Ecto neural progenitor cell (in vitro differentiated cells): Measurements from ENCODE around the gene ROMO1.
"Not testable (repeated sequence)": the region's sequence is repeated elsewhere in the genome, so short reads cannot be mapped to it uniquely, and the experiment has no call there.

Experiments
- DNase-seq: peaks from one replicate; pipeline ENCODE4 v3.0.0-alpha.2; 2018; ENCODE audit warnings: low spot score

ROMO1 gene

DNA sequence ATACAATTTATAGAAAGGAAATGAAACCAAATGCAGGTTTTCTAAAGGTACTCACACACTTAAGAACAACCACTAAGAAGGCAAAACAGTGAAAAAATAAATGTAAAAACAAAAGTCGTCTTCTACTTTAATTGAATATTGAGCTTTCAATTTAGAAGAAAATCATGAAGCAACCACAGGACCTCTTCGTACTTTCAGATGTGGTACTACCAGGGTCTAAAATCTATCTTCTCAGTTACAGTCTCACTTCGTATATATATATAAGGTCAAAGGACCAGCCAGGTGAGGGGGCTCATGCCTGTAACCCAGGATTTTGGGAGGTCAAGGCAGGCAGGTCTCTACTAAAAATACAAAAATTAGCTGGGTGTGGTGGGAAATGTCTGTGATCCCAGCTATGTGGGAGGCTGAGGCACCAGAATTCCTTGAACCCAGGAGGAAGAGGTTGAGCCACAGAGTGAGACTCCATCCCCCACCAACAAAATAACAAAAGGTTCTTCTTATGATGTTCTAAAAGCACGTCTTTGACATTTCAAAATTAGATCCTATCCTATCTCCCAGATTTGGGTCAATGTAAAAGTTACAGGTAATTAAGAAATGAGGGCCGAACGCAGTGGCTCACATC, 12.5 kb downstream of the ROMO1 start:
- DNase-seq = no peak

- DNase-seq = not testable (repeated sequence)
These were observed 13.9 kb downstream of the ROMO1 start for GRCh38 chr20:35713120-35713519.

- no peak for DNase-seq
These were observed 14.9 kb downstream of the ROMO1 start for GRCh38 chr20:35714127-35714526.

DNA sequence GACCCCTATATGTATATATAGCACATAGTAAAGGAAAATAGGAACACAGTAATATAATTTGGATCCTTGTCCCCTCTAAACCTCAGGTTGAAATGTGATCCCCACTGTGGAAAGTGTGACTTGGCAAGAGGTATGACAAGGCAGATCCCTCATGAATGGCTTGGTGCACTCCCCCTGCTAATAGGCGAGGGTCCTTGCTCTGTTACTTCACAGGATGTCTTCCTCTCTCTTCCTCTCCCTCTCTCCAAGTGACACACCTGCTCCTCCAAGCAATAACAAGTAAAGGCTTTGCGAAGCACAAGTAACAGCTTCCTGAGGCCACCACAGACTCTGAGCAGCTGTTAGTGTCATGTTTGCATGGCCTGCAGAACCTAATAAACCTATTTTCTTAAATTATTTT, 16.4 kb downstream of the ROMO1 start:
- no peak for DNase-seq

GRCh38 chr20:35716330-35716729, 17.1 kb downstream of the ROMO1 start:
- DNase-seq = no peak

- not testable (repeated sequence) for DNase-seq
These were observed 19.1 kb downstream of the ROMO1 start for GRCh38 chr20:35718321-35718720.

- no peak for DNase-seq
These were observed 19.9 kb downstream of the ROMO1 start for GRCh38 chr20:35718972-35719635.

DNA sequence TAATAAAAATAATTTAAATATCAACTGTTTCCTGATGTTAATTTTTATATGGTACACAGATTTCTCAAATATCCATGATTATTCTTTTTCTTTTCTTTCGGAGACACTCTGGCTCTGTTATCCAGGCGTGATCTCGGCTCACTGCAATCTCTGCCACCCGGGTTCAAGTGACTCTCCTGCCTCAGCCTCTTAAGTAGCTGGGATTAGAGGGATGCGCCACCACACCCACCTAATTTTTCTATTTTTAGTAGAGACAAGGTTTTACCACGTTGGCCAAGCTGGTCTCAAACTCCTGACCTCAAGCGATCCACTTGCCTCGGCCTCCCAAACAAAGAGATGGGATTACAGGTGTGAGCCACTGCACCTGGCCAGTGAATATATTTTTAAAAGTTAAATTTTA, 20.5 kb downstream of the ROMO1 start:
- DNase-seq = no peak

DNA sequence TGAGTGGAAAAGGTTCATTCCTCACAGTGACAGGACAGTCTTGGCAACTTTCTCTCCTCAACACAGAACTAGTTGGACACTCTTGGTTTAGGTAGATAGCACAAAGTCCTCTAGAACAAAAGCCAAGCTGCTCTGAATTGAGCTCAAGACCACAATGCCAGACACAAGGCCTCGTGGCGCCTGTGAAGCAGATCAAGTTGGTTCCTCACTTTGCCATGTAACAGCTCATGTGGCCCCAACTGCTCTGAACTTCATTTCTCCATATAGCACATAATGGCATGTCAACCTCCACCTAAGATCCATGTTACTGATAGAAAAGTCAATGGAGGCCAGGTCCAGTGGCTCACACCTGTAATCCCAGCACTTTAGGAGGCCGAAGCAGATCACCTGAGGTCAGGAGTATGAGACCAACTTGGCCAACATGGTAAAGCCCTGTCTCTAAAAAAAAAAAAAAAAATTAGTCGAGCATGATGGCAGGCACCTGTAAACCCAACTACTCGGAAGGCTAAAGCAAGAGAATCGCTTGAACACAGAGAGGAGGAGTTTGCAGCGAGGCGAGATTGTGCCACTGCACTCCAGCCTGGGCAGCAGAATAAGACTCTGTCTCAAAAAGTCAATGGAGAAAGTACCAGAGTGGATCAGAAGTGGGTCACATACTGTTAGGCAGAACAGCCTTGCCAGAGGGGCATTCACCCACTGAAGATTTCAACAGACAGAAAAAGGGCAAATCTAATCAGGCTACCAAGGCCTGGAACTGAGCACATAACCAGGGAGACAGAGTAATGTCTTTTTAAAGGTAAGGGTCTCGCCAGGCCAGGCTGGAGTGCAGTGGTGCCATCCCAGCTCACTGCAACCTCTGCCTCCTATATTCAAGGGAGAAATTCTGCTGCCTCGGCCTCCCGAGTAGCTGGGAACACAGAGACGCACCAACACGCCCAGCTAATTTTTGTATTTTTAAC, 21.2 kb downstream of the ROMO1 start:
- DNase-seq = no peak

DNA sequence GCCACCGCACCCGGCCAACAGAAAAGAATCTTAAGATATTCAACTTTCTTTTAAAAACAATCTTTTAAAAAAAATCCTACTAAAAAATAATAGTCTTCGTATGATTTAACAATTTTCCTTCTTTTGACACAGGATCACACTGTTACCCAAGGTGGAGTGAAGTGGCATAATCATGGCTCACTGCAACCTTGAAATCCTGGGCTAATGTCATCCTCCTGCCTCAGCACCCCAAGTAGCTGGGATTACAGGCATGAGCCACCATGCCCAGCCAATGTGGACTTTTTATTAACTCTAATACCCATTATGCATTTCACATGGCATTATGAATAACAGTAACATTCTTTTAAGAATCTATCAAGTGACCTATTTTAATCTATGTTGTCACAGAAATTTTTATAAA, 22.0 kb downstream of the ROMO1 start:
- DNase-seq = no peak

GRCh38 chr20:35721621-35722020, 22.4 kb downstream of the ROMO1 start:
- DNase-seq = no peak

DNA sequence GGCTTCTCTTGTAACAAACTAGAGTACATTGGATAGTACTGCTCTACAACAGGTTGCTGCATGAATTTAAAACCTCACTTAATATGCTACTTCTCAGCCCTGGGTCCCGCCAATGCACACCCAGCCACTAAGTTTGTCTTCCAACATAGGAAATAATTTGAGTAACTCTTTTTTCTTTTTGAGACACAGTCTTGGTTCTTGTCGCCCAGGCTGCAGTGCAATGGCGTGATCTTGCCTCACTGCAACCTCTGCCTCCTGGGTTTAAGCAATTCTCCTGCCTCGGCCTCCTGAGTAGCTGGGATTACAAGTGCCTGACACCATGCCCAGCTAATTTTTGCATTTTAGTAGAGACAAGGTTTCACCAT, 24.1 kb downstream of the ROMO1 start:
- DNase-seq = not testable (repeated sequence)

- DNase-seq = not testable (repeated sequence)
These were observed 24.6 kb downstream of the ROMO1 start for GRCh38 chr20:35723652-35724320.

DNA sequence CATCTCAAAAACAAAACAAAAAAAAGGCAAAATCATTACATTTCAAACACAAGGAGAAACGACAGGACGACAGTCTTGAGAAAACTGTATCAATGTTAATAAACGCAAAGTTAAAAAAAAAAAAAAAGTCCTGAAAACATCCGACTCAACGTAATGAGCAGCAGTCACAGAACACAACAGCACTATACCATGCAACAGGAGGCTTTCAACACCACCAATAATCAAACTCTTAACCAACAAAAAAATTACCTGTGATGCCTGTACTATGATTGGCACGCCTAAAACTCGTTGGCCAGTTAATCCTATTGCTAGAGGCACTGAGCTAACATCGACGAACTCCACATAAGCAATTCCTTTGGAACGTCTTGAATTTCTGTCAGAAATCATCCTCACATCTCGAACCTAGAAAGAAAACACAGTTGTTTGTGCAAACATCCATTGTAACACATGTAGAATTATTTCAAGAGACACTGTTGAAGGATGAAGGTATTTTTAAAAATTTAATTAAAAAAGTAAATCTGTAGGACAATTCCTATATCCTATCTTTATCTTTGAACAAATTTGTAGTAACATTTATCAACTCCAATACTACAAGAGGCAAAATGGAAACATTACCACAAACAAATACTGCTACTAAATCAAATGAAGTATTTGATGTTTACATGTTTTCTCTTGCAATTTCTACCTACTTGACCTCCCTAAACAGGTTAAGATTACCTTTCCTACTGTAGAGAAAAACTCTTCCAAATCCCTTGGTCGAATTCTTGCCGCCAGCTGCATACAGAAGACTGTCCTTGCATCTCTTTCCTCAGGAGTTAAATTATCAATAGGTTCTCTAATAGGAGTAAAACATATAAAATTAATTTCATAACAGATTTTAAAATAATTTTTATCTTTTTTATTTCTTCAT, 25.4 kb downstream of the ROMO1 start:
- no peak for DNase-seq

DNA sequence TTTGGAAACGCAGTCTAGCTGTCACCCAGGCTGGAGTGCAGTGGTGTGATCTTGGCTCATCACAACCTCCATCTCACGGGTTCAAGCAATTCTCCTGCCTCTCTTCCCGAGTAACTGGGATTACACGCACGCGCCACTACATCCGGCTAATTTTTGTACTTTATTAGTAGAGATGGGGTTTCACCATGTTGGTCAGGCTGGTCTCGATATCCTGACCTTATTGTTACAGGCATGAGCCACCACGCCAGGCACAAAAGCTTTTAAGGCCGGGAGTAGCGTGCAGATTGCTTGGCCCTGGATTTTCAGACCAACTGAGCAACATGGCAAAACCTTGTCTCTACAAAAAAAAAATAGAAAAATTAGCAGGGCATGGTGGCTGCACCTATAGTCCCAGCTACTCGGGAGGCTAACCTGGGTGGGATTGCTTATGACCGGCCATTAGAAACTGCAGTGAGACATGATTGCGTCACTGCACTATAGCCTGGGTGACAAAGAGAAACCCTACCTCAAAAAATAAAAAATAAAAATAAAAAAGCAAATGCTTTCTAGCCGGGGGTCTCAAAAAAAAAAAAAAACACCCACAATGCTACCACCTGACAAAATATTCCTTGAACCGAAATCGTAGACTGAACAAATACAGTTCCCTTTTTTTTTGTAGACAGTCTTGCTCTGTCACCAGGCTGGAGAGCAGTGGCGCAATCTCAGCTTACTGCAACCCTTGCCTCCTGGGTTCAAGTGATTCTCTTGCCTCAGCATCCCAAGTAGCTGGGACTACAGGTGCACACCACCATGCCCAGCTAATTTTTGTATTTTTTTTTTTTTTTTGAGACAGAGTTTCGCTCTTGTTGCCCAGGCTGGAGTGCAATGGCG, 27.9 kb downstream of the ROMO1 start:
- no peak for DNase-seq

GRCh38 chr20:35729283-35729807, 30.1 kb downstream of the ROMO1 start:
- no peak for DNase-seq

- DNase-seq = no peak
These were observed 30.8 kb downstream of the ROMO1 start for GRCh38 chr20:35729836-35730582.

GRCh38 chr20:35730583-35731468, 31.6 kb downstream of the ROMO1 start:
- no peak for DNase-seq
